GM21381 (cell line): ENCODE data around the gene POSTN.
"Not testable (repeated sequence)": the region's sequence is repeated elsewhere in the genome, so short reads cannot be mapped to it uniquely, and the experiment has no call there.

ENCODE experiments used
- ATAC-seq: cut with Tn5 transposase; IDR thresholded peaks from one replicate; pipeline ENCODE4 v1.9.1; 2021; ENCODE audit warnings: mild to moderate bottlenecking, moderate library complexity; ENCODE audit not compliant: unreplicated experiment

The POSTN gene

DNA sequence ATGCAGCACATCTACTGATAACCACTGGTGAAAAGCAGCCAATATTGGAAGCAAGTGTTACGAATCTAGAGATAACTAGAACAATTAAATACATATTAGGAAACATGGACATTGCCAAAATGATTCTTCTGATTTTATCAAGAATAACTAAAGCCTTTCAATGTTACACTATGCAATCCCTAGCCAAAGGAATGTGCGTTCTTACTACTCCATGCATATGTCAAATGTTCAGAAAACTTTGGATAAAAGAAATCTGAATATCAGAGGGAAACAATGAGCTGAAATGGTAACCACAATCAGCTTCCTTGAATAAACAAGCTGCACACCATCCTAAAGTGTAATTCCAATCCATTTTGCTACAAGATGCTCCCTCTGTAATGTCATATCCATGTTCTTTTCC is 951 bp upstream of the POSTN start:
- ATAC-seq: no peak

DNA sequence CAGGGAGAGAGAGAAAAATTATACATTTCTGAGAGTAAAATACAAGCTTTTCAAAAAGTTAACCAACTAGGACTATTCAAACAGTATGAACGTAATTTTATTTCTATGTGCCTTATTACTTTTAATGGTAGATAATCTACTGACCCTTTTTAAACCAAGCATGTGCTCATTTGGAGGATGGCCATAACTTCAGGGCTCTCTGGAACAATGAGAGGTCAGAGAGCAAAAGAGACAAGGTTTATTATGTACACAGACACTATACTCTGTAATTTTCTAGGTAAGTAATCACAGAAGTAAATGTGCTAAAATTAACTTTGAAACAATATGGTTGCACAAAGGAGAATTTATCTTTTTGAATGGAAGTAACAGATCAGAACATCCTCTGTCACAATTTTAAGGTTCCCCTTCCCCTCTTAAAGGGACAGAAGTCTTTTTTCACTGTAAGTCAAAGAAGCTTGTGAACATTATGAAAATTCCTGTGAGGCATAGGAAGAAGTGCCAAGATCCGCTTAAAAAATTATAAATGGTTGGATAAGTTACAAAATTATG is 1.0 kb downstream of the POSTN start:
- ATAC-seq: no peak

DNA sequence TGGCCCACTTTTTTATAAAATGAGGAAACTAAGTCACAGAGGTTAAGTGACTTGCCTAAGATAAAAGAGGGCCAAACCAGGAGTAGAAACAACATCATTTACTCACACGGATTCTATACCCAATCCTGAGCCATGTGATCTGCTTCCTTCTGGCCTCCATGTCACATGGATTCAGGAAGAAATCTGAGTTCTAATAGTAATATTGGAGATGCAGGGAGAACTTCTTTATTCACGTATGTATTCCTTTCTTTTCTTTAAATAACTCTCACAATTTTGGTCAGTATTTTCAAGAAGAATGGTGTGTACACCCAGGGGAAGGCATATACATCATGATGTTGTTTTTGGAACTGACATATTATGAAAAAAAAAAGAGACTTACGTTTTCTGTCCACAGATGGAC is 1.8 kb downstream of the POSTN start:
- no peak for ATAC-seq

DNA sequence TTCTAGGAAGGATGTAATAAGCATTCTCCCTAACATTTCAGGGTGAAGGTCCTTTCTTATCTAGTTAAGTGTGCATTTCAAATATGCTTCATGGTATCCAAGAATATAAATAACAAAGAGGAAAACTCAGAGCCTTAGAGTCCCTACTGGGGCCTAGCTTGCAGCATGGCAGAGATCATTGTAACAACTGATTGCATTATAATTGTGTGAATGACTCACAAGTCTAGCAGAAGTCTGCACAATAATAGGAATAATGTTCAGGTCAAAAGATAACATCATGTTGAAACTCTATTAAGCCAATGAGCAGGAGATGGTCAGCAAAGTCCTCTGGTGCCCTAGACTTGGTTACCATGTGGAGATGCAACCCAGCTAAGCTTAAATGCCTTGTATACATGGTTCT is 3.4 kb downstream of the POSTN start:
- ATAC-seq: no peak

DNA sequence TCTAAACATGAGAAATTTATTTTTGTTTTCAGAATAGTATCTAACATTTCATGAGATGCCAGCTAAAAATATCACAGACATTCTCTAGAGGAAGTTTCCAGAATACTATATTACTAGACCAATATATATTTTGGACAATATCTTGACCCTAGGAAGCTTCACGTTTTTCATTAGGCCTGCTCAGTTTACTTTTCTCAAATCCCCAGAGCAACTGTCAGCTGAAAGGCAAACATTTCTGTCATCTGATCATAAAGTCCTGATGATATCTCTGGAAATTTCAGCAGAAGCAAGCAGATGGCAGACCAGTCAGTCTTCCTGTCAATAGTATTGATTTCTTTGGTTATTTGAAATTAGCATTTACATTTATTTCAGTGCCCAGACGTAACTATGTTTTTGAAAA is 4.0 kb downstream of the POSTN start:
- ATAC-seq: no peak

DNA sequence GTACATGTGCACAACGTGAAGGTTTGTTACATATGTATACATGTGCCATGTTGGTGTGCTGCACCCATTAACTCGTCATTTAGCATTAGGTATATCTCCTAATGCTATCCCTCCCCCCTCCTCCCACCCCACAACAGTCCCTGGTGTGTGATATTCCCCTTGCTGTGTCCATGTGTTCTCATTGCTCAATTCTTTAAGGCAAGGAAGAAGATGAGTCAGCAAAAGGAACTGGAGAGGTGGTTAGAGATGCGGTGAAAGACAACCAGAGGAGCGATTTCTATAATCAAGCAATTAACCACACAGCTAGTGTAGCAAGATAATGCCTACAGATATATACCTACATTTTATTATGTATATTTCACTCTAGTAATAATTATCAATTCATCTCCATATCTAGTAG is 9.2 kb downstream of the POSTN start:
- not testable (repeated sequence) for ATAC-seq

DNA sequence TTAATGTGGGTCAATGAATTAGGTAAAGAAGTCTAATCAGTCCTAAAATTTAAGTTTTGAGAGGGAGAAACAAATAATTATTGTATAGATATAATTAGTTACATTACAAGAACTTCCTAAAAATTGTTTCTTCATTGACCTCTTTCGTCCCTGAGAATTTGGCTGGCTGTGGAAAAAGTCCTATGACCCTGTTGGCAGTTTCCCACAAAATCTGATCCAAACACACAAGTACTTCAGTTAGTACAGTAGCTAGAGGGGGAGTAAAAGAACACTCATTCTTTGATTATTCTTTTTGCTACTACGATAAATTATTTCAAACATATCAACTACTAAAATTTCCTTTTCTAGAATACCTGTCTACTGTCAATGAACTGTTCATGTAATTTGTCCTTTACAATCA is 11.3 kb downstream of the POSTN start:
- no peak for ATAC-seq

DNA sequence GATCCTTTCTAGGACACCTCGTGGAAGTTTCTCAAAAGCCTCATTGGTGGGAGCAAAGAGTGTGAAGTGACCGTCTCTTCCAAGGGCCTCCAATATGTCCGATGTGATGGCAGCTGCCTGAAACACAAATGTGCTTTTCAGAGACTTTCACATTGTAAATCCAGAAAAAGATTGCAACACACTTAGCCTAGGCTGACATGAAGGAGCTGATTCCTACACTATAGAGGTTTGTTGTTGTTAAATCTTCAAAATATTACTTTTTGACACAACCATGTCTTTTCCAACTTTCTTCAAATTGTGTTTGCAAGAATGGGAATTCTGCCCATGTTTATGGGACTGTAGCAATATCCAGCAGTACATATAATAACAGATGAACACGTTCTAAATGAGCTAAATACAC is 12.4 kb downstream of the POSTN start:
- ATAC-seq: no peak

DNA sequence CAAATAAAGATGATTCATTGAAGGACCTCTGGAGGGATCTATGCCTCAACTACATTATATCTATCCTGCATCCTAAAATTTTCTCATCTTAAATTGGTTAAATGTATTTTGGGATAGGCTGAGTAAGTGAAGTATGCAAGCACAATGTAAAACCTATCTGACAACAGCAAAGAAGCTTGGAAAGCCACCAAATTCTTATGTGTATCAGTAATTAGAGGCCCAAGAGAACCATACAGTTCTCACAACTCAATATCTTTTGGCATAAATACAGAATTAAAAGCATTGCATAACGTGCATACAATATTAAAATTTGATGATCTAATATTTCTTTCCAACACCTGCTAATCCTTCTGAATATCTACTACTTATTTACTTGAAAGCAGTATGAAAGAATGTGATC is 13.0 kb downstream of the POSTN start:
- ATAC-seq: no peak

DNA sequence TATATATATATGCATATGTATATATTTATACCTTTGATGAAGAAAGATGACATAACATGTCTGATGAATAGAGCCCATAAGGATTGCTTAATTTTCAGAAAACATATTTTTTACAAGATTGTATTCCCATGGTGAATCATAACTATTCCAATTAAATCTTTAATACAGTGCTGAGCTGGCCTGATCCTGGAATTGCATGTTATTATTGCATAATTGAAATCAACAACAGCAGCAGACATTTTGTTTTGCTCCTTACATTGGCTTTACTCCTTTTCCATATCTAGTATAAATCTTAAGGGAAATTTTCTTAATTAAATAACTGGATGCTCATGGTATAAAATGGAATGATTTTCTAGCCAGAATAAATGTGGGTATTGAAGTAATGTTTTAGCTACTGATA is 22.0 kb downstream of the POSTN start:
- ATAC-seq: no peak

DNA sequence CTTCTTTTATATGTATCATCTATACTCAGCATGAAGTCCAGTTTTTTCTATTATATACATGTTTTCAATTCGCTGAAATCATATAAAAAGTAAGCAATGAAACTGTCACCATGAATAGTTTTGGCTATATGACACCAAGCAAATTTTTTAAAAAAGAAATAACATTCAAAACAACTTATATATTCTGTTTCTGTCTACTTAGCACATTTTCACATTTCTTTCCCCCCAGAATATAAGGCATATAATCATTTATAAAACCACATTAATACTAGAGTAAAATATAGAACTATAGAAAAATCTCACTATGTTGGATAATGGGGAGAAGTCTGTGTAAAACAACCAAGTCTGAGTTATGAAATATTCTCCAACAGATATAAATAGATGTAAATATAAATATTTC is 33.1 kb downstream of the POSTN start:
- ATAC-seq: no peak

DNA sequence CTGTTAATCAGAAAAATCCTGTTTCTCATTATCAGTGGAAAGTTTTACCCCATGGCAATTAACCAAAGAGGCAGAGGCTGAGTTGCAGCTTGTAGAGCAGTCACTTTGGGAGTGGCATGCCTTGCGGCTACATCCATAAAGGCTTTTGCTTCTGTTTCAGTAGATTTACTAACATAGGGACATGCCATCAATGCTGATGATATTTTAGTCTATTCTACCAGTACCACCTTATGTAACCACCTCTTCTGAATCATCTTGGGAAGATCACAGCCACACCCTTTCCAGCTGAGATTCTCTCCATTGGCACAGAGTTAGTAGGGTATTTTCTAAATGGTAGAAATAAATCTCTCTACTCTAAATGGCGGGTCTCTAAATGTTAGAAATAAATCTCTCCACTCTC is 37.5 kb downstream of the POSTN start:
- no peak for ATAC-seq

DNA sequence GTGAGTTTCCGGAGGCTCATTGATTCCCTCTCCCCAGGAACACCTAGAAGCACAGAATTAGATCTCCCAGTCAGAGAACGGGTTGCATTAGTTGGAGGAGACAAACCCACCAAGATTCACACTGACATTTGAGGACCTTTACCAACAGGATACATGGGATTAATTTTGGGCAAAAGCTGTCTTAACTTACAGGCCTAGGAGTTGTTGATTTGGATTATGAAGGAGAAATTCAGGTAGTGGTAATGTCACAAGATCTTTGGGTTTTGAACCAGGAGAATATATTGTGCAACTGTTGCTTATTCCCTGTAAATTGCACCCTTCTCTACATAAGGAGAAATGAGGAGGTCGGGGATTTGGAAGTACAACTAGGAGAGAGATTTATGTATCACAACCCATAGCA is 38.0 kb downstream of the POSTN start:
- no peak for ATAC-seq

DNA sequence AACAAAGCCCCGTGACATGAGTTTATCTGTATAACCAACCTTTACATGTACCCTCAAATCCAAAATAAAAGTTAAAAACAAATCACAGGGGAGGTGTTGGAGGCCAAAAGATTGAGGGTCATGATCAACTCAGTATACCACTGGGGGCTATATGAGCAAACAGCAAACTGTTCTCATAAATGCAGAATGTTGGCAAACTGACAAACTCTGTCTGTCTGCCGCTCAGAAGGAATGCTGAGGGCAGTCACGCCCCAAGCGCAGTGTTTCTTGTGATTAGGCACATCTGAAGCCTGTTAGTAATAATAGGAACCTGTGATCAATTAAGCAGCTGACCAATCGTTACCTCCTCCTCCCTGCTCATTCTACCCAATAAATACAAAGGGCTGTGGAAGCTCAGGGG is 39.8 kb downstream of the POSTN start:
- ATAC-seq: not testable (repeated sequence)

DNA sequence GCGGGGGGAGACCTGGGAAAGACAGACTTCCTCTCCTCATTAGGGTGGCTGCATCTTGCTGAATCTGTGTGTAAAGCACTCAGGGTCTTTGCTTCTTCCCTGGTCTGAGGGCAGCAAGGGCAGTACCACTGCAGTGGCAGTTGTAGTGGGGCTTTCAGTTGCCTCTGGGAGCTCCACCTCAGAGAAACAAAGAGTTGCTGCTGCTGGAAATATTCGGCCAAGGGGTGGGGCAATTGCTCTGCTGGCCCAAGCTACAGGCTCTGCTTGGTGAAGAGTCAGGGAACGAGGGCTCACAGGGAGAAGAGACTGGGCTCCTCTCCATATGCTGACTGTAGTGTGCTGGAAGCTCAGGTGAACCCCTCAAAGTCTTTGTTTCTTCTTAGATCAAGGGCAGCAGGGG is 52.5 kb downstream of the POSTN start:
- no peak for ATAC-seq

DNA sequence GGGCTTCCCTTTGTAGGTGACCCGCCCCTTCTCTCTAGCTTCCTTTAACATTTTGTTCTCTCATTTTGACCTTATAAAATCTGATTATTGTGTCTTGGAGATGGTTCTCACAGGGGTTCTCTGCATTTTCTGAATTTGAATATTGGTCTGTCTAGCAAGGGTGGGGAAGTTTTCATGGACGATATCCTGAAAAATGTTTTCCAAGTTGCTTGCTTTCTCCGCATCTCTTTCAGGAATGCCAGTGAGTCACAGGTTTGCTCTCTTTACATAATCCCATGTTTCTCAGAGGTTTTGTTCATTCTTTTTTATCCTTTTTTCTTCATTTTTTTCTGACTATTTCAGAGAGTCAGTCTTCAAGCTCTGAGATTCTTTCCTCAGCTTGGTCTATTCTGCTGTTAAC is 53.6 kb downstream of the POSTN start:
- no peak for ATAC-seq

DNA sequence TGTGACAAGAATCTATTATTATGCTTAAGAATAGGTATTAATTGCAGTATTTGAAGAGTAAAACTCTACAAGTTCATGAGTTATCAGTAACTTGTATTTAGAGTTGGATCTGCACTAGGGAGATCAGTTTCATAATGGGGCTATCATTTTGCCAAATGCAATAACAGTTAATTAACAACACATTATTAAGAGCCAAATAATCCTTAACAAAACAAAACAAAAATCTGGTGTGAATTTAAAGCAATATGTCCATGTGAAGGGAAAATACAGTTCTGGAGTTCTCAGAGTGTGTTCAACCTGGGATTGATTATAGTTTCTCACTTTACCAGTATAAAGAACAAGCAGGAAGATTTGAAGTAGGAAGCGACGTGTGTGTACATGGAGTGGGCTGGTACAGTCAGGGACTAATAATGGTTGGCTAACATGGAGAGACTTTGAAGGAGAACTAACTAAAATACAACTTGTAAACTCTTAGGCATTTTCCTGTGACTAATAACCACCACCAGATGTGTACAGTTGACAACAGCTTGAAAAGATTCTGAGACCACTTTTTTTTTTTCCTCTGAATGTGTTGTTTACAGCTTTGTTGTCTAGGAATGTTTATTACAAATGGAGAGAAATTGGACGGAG is 58.5 kb downstream of the POSTN start:
- ATAC-seq: no peak

DNA sequence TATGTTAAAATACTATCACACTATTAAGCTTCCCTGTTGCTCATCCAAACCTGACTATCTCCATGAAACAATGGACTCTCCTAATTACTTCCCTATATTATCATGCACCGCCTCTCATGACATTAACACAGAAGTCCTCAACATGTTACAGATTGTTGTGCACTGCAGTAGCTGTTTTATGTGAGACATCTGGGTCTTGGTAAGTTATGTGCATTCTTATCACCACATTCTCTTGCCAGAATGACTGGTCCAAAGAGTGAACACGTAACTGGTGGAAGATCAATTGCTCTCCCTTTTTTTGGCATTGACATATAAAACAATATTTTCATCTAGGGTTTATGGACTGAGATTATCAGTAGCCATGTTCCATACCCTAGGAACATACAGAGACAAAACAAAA is 59.4 kb downstream of the POSTN start:
- ATAC-seq: no peak

DNA sequence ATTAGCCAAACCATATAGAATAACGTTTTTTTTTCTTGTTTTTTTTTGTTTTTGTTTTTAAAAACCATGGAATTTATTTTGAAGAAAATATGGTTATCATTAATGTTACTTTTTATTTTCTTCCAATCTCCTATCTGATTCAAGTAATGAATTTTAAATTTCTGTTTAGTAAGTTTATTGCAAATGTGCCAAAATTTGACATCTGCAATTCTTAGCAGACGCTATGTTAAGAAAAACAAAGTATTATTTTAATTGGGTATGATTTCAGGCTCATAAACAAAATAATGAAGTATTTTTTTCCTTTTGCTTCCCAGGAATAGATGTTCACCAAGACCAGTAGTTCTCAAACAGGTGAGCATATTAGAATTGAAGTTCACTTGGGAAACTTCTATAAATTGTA is 63.1 kb downstream of the POSTN start:
- ATAC-seq: no peak

DNA sequence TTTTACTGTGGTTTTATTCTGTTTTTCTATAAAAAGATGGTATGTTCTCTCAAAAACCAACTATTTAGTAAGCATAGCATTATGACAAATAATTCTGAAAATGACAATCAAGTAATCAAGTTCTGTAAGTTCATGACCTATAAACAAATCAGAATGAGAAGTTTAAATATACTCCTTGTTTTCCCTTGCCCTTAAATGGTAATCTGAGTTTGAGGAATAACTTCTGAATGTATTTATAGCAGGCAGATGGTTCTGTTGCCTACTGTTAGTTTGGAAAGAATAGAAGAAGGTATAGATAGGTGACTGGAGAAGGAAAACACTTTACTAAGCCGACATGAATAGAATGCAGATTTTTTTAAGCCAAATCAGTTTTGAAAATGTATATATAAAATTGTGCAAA is 63.9 kb downstream of the POSTN start:
- no peak for ATAC-seq

DNA sequence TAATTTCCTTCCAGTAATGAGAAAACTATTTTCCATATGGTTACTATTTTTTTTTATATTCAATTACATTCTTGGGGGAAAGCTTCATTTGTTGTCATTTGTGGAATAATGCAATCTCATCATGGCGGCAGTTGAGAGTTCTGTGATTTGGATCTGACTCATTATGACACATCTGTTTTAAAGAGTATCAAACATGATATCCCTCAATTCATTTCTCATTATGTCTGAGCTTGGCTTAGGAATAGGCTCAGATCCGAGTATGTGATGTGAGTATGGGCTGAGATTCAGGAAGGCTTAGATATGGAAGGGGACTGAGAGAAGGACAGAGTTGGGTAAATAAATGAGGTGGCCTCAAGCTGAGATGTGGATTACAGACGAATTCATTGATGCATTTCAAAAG is 64.4 kb downstream of the POSTN start:
- ATAC-seq: no peak

DNA sequence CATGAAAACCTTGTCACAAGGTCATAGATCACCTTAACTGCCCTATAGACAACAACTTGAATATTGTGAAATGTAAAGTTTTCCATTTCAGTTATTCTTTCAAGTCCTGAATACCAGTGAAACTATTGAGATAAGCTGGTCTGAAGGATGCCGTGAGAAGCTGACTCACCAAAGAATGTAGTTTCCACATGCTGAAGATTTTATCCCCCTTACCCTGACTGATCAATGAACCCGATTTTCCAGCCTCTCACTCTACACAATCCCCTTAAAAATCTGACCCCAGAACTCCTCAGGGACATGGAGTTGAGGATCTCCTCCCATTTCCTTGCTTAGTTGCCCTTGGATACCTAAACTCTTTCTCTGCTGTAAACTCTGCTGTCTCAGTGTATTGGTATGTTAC is 67.5 kb downstream of the POSTN start:
- no peak for ATAC-seq

DNA sequence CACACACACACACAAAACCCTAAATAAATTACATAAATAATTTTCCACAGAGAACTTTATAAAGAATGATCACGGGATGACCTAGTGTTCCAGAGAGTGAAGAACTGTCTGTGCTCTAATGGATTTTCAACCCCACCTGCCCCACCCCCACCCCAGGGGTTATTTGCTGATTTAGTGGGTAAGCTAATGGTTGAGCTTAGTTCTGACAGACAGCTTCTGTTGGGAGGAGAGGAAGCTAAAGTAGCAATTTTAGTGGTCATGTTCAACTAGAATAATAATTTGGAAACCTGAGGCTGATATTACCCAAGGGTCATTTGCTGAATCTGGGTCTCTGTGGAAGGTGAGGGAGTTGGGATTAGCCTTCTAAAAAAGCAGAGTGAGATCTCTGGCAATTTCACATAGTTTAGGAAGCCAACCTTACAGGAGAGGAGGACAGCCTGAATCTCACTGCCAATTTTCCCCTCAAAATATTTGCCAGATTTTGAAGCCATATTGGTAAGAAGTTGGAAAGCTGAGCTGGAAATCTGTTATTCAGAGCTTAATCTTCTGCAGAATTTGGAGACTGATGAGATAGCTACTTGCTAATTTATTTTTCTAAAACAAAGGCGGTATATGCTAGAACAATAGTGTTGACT is 68.7 kb downstream of the POSTN start:
- no peak for ATAC-seq
